Adrenal gland (tissue), 12 donors: ENCODE results near the gene CACNA1B. TPM values are rescaled to one million over a fixed set of nuclear protein-coding genes. Genes with fewer than 3 reads are reported as not detected.

ENCODE experiments used
- DNase-seq, 7 donors: peaks; one replicate each; pipeline ENCODE4 v3.0.0-alpha.2; 2019 to 2020
- H3K27ac ChIP-seq, 5 donors: fragments of 200-600 bp; sonication (generic) in 4 of 5; 1 replicate in 3 of 5; 2 replicates in 2 of 5; pipeline versions ENCODE4 v1.5.1 to v1.8.0; 2016 to 2020; ENCODE audit warnings: mild to moderate bottlenecking in 1 of 5
- H3K27me3 ChIP-seq: fragments of 200-600 bp; 2 replicates; pipeline ENCODE4 v1.8.0; 2021
- H3K36me3 ChIP-seq, 2 donors: fragments of 200-600 bp; replicated peaks in 1 of 2; 1 replicate in 1 of 2; 2 replicates in 1 of 2; pipeline versions ENCODE4 v1.5.1 to v1.8.0; 2018 to 2022
- H3K4me1 ChIP-seq, 2 donors: fragments of 200-600 bp; replicated peaks in 1 of 2; 1 replicate in 1 of 2; 2 replicates in 1 of 2; pipeline versions ENCODE4 v1.5.1 to v1.8.0; 2018 to 2021
- H3K4me3 ChIP-seq, 4 donors: fragments of 200-600 bp; sonication (generic) in 3 of 4; one replicate each; pipeline ENCODE4 v1.5.1; 2016 to 2018
- H3K9me3 ChIP-seq, 3 donors: fragments of 200-600 bp; sonication (generic) in 1 of 3; replicated peaks in 1 of 3; 1 replicate in 2 of 3; 2 replicates in 1 of 3; pipeline versions ENCODE4 v1.5.1 to v1.8.0; 2016 to 2021
- POLR2A ChIP-seq, 2 donors: fragments of 450-650 bp; IDR thresholded peaks; one replicate each; pipeline ENCODE4 v1.6.1; 2017; ENCODE audit warnings: antibody characterized with exemption in 2 of 2, mild to moderate bottlenecking in 2 of 2, moderate library complexity in 1 of 2
- WGBS, 4 donors: extraction: QIAGEN DNeasy Blood & Tissue Kit in 2 of 4; methylation state at CpG; one replicate each; pipeline versions ENCODE4 v1.1.5 to v1.1.7; 2013 to 2017; 5-methylcytosine and 5-hydroxymethylcytosine counted together
- intact Hi-C, 2 donors: fragments of 100-400 bp; cut with DNase I; formaldehyde crosslinking; loops; one replicate each; pipeline versions ENCODE4 v1.14.1 to v1.15.0; 2022 to 2023
- polyA plus RNA-seq, 3 donors: library from polyadenylated mRNA; stranded (reverse); fragments of 200-250 nt in 2 of 3; fragments of 350-450 nt in 1 of 3; fragmentation: Illumina TruSeq in 1 of 3; extraction: RNeasy Lipid Tissue Mini Kit (QIAGEN cat#74804) in 1 of 3; gene quantifications; one replicate each; pipeline ENCODE4 v1.2.3, GENCODE V29; 2013 to 2014
- total RNA-seq, 9 donors: library from RNA; depleted of rRNA in 4 of 9; stranded (reverse); fragments of >200 nt in 4 of 9; fragments of 120-200 nt in 1 of 9; fragmentation: NEBNext Ultra II Directional in 1 of 9; extraction: Animal tissue kit (Norgen Biotek cat#: 25700) in 1 of 9; gene quantifications; one replicate each; pipeline versions ENCODE4 v1.1.0 to v1.2.4, GENCODE V29; 2013 to 2023
- TF ChIP-seq, protein P1 (sequence below), 6 experiments: fragments of 450-650 bp in 4 of 6; fragments of 200-600 bp in 2 of 6; sonication (generic) in 1 of 6; IDR thresholded peaks; 1 replicate in 5 of 6; 2 replicates in 1 of 6; pipeline versions ENCODE4 v1.5.1 to v1.8.0; 2016 to 2021; ENCODE audit warnings: antibody characterized with exemption in 6 of 6, mild to moderate bottlenecking in 2 of 6, moderate library complexity in 1 of 6
- donor health status: healthy with polysubstance abuse.
- donor health status: Bipolar disorder and iron deficiency.
- donor health status: DM: yes; HTN: yes; CAD: no.
- donor health status: DM: no; HTN: no; CAD: no.
- donor health status: DM: no; HTN: no; CAD: no.
- donor health status: DM: yes; HTN: yes; CAD: no.

CACNA1B gene
- total and polyA plus RNA-seq, 12 donors: 0.04 to 4.9 (median 1.1) TPM; not detected in 1

DNA sequence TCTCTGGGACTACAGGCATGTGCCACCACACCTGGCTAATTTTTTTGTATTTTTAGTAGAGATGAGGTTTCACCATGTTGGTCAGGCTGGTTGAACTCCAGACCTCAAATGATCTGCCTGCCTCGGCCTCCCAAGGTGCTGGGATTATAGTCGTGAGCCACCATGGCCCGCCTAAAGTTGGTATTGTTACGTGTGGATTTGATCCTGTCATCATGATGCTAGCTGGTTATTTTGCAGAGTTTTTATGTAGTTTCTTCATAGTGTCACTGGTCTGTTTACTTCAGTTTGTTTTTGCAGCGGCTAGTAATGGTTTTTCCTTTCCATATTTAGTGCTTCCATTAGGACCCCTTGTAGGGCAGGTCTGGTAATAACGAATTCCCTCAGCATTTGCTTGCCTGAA, 85.9 kb downstream of the CACNA1B start:
- no peak for TF ChIP-seq POLR2A (IDR thresholded peaks at IDR 0.05)
- TF ChIP-seq, protein P1, sequence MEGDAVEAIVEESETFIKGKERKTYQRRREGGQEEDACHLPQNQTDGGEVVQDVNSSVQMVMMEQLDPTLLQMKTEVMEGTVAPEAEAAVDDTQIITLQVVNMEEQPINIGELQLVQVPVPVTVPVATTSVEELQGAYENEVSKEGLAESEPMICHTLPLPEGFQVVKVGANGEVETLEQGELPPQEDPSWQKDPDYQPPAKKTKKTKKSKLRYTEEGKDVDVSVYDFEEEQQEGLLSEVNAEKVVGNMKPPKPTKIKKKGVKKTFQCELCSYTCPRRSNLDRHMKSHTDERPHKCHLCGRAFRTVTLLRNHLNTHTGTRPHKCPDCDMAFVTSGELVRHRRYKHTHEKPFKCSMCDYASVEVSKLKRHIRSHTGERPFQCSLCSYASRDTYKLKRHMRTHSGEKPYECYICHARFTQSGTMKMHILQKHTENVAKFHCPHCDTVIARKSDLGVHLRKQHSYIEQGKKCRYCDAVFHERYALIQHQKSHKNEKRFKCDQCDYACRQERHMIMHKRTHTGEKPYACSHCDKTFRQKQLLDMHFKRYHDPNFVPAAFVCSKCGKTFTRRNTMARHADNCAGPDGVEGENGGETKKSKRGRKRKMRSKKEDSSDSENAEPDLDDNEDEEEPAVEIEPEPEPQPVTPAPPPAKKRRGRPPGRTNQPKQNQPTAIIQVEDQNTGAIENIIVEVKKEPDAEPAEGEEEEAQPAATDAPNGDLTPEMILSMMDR (IDR thresholded peaks at IDR 0.05): no peak
- intact Hi-C loops: no loop called here
- Histone ChIP-seq H3K4me1 (no peaks in the 10 kb centered on the region), H3K27ac (no peak overlapping the region), H3K27me3 (no peaks in the 10 kb centered on the region), H3K9me3 (no peaks in the 10 kb centered on the region), H3K36me3 (no peaks in the 10 kb centered on the region), H3K4me3 (no peak overlapping the region)
- WGBS, 4 donors: 79 to 89% (median 84%) methylated on average over 6 of the region's 6 CpGs
- peak in 1 of 7 donors; percentile 23 for DNase-seq

DNA sequence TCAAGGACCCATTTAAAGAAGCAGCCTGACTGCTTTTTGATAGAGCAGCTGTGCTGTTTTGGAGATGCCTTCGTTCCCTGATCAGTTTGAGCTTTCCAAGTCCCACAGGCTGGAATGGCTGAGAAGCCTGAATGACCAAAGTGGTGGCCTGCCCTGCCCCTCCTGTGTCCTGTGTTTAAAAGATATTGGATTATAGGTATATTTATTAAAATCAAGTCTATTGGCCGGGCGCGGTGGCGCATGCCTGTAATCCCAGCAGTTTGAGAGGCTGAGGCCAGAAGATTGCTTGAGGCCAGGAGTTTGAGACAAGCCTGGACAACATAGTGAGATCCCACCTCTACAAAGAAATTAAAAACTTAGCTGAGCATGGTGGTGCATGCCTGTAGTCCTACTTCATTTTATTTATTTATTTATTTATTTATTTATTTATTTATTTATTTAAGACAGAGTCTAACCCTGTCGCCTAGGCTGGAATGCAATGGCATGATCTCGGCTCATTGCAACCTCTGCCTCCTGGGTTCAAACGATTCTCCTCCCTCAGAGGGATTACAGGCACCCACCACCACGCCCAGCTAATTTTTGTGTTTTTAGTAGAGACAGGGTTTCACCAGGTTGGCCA, 87.7 kb downstream of the CACNA1B start:
- TF ChIP-seq, protein P1 (IDR thresholded peaks at IDR 0.05): no peak
- TF ChIP-seq POLR2A (IDR thresholded peaks at IDR 0.05): no peak
- H3K9me3 ChIP-seq: no peaks in the 10 kb centered on the region
- 83 to 94% (median 91%) methylated on average over 9 of the region's 9 CpGs for WGBS, 4 donors
- H3K4me3 ChIP-seq: no peak overlapping the region
- no peaks in the 10 kb centered on the region for H3K4me1 ChIP-seq
- peak in 2 of 7 donors; percentile 4 to 31 for DNase-seq
- H3K27ac ChIP-seq: no peak overlapping the region
- H3K27me3 ChIP-seq: no peaks in the 10 kb centered on the region
- intact Hi-C loops: no loop called here
- no peaks in the 10 kb centered on the region for H3K36me3 ChIP-seq

DNA sequence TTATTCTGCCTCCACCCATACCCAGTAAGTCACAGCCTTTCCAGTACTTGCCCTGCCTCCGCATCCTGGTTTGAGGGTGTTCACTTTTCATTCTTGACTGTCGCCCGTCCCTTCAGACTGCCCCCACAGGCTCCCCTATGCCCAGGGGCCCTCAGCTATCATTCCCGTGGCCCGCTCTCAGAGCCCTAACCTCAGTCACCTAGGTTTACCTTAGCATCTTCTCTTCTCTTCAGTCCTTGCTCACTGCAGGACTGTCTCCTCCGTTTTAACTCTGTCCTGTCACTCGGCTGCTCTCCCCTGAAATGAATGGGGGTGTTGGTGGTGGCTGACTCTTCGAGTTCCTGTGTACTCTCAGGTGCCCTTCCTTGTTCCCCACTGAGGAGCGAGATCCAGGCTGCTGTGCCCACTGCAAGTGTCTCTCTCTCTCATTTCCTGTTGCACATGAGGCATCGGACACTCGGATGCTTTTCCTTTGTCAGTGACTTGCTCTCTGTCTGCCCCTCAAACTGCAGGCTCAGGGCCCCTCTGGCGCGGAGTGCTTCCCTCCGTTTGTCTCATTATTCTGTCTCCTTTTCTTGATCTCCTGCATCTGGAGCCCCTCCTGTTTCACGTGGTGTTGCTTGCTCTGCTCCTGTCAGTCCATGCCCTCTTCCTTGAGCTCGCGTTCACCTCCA, 89.8 kb downstream of the CACNA1B start:
- H3K4me1 ChIP-seq: no peaks in the 10 kb centered on the region
- no peaks in the 10 kb centered on the region for H3K36me3 ChIP-seq
- no peaks in the 10 kb centered on the region for H3K9me3 ChIP-seq
- H3K27ac ChIP-seq: no peak overlapping the region
- no peak for TF ChIP-seq POLR2A (IDR thresholded peaks at IDR 0.05)
- TF ChIP-seq, protein P1 (IDR thresholded peaks at IDR 0.05): no peak
- WGBS, 4 donors: 57 to 65% (median 64%) methylated on average over 17 of the region's 17 CpGs
- DNase-seq: peak in 2 of 7 donors; percentile 3 to 41
- no peaks in the 10 kb centered on the region for H3K27me3 ChIP-seq
- no peak overlapping the region for H3K4me3 ChIP-seq
- intact Hi-C loops: no loop called here

DNA sequence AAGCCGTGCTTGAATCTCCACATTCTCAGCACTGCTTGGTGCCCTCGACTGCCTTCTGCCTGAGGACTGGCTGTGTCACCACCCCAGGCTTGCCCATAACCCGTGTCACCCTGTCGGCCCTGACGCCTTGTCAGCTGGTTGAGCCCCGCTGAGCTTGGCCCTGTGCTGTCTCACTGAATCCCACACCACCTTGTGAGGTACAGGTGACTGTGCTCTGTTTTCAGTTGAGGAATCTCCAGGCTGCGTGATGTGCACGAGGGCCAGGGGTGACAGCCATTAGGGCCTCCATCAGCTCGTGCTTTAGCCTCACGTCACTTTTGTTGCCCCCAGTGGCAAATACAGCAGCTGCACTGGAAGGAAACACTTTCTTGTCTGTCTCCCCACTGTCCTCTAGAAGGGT, 90.7 kb downstream of the CACNA1B start:
- WGBS, 4 donors: 63 to 95% (median 80%) methylated on average over 2 to 10 of the region's 10 CpGs
- H3K36me3 ChIP-seq: no peaks in the 10 kb centered on the region
- H3K4me3 ChIP-seq: no peak overlapping the region
- DNase-seq: peak in 2 of 7 donors; percentile 6 to 42
- H3K4me1 ChIP-seq: no peaks in the 10 kb centered on the region
- TF ChIP-seq POLR2A (IDR thresholded peaks at IDR 0.05): no peak
- TF ChIP-seq, protein P1 (IDR thresholded peaks at IDR 0.05): no peak
- H3K27me3 ChIP-seq: no peaks in the 10 kb centered on the region
- no peak overlapping the region for H3K27ac ChIP-seq
- intact Hi-C loops: no loop called here
- H3K9me3 ChIP-seq: no peaks in the 10 kb centered on the region
